ENCODE results near the gene RNF11.

The RNF11 gene

DNA sequence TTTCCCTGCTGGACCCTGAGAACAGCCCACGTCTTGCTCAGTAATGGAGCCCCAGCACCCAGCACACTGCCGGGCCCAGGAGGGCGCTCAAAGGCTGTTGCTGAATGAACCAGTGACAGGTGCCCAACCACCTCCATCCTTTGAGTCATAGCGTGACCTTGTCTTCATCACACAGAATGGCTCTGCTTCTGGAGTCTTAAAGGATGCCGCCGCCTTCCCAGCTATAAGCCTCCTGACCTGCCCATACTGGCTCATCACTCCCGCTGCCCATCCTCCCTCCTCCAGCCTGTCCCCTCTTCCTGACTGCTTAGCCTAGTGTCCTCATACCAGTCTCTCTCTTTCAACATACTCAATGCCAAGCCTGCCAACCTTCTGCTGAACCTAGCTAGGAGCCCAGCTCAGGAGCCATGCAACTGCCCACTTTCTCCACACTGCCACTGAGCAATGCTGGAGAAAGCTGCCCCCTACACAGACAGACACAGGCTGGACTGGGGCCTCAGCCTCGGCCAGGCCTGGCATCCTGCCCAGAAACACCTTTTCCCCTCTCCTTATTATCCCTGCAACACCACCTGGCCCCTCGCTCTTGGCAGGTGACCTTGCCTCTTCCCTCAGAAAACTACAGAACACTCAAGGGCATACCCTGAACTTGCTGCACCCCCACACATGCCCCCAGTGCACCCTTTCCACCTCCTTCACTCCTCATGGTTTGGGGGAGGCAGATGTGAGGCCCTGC, 80.2 kb downstream of the RNF11 start:
- DNase-seq = no peak

DNA sequence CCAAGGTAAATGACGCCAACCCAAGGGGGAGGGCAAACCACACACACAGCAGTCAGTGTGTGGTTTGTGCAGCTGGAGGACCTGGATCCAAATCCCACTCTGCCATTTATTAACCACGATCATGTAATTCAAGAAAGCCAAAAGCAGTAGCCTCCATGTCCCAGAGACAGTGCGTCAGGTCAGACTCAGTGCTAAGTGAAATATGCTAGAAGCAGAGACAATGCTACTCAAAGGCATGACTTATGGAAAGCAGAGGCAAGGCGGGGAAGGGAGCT, 80.7 kb downstream of the RNF11 start:
- no peak for DNase-seq

DNA sequence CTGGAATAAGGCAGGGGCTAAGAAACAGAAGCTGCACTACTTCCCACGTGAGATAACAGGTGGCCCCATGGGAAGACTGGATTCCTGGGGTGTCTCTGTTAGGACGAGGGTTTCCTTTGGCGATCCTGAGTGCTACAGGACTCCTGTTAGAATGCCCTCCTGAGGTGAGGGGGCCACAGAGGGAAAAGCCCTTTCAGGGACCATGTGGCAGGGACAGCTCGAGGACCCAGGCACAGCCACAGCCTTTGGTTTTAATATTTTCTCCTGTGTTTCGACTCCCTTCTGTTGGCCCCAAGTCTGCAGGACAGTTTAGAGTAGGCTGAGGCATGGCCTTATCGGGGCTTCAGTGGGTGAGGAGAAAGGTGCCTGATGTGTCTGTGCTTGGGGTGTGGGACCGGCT, 81.7 kb downstream of the RNF11 start:
- no peak for DNase-seq

DNA sequence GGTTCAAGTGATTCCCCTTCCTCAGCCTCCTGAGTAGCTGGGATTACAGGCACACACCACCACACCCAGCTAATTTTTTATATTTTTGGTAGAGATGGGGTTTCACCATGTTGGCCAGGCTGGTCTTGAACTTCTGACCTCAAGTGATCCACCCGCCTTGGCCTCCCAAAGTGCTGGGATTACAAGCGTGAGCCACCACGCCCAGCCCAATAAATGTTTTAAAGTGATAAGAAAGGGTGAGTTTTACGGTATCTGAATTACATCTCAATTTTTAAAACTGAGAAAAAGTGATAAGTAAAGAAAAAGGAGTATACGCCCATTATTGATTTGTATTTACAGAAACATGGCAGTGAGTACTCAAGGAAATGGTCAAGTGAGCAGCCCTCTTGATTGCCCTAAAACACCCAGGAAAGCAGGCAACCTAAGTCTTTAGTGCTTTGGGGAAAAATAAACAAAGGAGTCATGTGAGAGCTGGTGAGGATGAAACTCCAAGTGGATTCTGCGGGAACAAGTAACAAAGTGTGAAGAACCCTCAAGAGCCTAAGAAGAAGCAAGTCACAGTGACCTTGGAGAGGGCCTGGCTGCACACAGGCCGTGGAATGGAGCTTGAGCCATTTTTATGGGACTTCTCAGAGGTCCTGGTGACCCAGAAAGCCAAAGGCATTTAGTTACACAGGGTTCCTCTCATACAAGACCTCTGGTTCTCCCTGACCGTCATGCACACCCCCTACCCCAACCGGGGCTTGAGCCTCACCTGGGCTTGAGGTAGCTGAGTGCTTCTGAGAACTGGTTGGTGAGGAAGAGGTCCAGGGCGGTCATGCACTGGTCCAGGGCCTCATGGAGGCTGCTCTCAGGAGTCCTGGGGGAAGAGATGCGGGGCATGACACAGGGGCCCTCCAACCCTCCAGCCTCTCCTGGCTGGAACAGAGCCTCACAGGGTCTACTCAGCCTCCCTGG, 85.2 kb downstream of the RNF11 start:
- no peak for DNase-seq

DNA sequence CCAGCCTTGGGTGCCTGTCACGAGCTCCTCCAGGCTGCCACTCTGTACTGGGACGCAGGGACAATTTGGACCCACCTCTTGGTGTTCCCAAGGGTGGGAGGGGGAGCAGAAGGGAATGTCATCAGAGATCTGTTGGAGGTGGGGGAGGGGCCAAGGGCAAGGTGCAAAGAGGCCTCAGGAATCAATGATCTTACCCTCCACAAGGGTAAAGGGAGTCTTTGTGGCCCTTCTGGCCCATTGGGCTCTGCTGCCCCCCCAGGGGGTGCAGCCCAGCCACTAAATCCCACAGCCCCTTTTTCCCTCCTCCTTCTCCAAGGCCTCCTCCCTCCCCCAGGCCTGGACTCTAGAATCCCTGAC, 85.8 kb downstream of the RNF11 start:
- DNase-seq = no peak

- DNase-seq = no peak
Observed at GRCh38 chr1:51322417-51323101, 86.5 kb downstream of the RNF11 start.

All from Kasumi-1 (cell line).